ENCODE data around the gene SF3B6.

DNA sequence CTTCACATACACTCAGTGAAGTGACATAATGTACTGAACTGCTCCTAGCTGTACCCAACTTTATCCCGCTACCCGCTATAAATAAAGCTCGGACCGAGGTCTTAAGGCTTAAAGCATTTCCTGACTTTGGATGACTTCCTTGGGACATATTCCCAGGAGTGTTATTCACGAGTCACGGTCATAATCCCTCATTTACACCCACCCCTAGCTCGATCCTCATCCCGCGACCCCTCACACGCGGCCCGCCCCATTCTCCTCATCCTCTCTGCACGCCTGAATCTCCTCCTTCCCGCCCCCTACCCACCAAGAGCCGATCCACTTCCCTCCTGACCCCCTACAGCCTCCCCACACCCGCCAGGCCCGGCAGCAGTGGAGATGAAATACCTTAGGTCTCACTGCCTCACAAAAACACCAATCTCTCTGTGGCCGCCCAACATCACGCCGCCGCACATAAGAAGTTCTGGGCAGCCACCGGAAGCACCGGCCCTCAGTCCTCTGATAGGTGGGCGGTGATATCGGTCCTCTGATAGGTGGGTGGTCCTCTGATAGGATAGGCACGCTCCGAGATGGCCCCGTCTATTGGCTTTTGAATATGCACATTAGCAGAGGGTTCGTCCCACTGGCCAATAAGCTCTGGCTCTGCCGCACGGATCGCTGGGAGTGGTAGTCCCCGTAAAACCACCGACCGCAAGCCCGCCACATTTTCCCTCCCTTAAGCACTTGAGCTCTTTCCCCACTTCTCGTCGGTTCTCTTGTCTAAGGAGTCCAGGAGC is 29.0 kb downstream of the SF3B6 start, which contains the start of gene WDCP:
- peak in 1 of 2 donors; percentile 86 for TF ChIP-seq POLR2A (IDR thresholded peaks at IDR 0.05)
- TF ChIP-seq, protein P1, sequence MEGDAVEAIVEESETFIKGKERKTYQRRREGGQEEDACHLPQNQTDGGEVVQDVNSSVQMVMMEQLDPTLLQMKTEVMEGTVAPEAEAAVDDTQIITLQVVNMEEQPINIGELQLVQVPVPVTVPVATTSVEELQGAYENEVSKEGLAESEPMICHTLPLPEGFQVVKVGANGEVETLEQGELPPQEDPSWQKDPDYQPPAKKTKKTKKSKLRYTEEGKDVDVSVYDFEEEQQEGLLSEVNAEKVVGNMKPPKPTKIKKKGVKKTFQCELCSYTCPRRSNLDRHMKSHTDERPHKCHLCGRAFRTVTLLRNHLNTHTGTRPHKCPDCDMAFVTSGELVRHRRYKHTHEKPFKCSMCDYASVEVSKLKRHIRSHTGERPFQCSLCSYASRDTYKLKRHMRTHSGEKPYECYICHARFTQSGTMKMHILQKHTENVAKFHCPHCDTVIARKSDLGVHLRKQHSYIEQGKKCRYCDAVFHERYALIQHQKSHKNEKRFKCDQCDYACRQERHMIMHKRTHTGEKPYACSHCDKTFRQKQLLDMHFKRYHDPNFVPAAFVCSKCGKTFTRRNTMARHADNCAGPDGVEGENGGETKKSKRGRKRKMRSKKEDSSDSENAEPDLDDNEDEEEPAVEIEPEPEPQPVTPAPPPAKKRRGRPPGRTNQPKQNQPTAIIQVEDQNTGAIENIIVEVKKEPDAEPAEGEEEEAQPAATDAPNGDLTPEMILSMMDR (IDR thresholded peaks at IDR 0.05) = no peak
